GM18520 (cell line): ENCODE results near the gene PCSK4.

ENCODE experiments used
- ATAC-seq: cut with Tn5 transposase; IDR thresholded peaks from one replicate; pipeline ENCODE4 v1.9.1; 2021; ENCODE audit not compliant: unreplicated experiment

The PCSK4 gene

GRCh38 chr19:1472231-1473084, 17.7 kb downstream of the PCSK4 start:
- ATAC-seq, result no peak

GRCh38 chr19:1471515-1472160, 18.5 kb downstream of the PCSK4 start:
- no peak for ATAC-seq

GRCh38 chr19:1471010-1471514, 19.1 kb downstream of the PCSK4 start:
- ATAC-seq, result no peak

GRCh38 chr19:1470305-1471009, 19.7 kb downstream of the PCSK4 start:
- ATAC-seq, result no peak

- no peak for ATAC-seq
Measured at GRCh38 chr19:1470055-1470304, 20.2 kb downstream of the PCSK4 start.

GRCh38 chr19:1469255-1470054, 20.7 kb downstream of the PCSK4 start:
- no peak for ATAC-seq

GRCh38 chr19:1468821-1469254, 21.3 kb downstream of the PCSK4 start:
- no peak for ATAC-seq

GRCh38 chr19:1468274-1468820, 21.8 kb downstream of the PCSK4 start:
- ATAC-seq, result no peak

- no peak for ATAC-seq
Measured at GRCh38 chr19:1467490-1468273, 22.5 kb downstream of the PCSK4 start.

- ATAC-seq, result no peak
Measured at GRCh38 chr19:1467215-1467489, 23.0 kb downstream of the PCSK4 start.

- ATAC-seq, result no peak
Measured at GRCh38 chr19:1466461-1467214, 23.5 kb downstream of the PCSK4 start.

- ATAC-seq, result no peak
Measured at GRCh38 chr19:1466018-1466460, 24.1 kb downstream of the PCSK4 start.

- no peak for ATAC-seq
Measured at GRCh38 chr19:1465191-1466016, 24.7 kb downstream of the PCSK4 start.

- ATAC-seq, result no peak
Measured at GRCh38 chr19:1461862-1462261, 28.3 kb downstream of the PCSK4 start.

- ATAC-seq, result no peak
Measured at GRCh38 chr19:1460033-1460995, 29.8 kb downstream of the PCSK4 start.

- no peak for ATAC-seq
Measured at GRCh38 chr19:1459479-1459878, 30.7 kb downstream of the PCSK4 start.

- ATAC-seq, result no peak
Measured at GRCh38 chr19:1457892-1458291, 32.3 kb downstream of the PCSK4 start.
